ENCODE measurements around the gene PRKCH.

The PRKCH gene

GRCh38 chr14:61593330-61593729, 272.0 kb downstream of the PRKCH start:
- ChIA-PET CTCF (interaction anchor here (0.6 kb wide), 1 partner anchor 132 kb away, joined by 3 read pairs; no protein-coding TSS in a partner anchor), POLR2A (no interaction called here)
- no peak overlapping the region for H3K4me3 ChIP-seq (ENCODE audit: low read depth, low read length)
- H3K27ac ChIP-seq (ENCODE audit: extremely low read depth, low read depth, low read length), result no peak overlapping the region
- TF ChIP-seq TCF7L2 (IDR thresholded peaks at IDR 0.05; ENCODE audit: borderline replicate concordance, low read depth, low read length) (no peak), TRIM28 (IDR thresholded peaks at IDR 0.05; ENCODE audit: borderline replicate concordance, low read length) (peak; percentile 50; the same call in 1 of the 2 replicates)
- H3K36me3 ChIP-seq (ENCODE audit: control insufficient read depth in 2 of 2, insufficient read depth in 1 of 2, low read length in 2 of 2), result no peaks in the 10 kb centered on the region; a peak in 1 of 3 replicates
- peaks cover 2% of the 10 kb centered on the region for H3K4me1 ChIP-seq (ENCODE audit: control insufficient read depth, insufficient read depth, low read length)
- H3K9me3 ChIP-seq (ENCODE audit: control insufficient read depth, insufficient read depth, low read depth, low read length), result no peaks in the 10 kb centered on the region

DNA sequence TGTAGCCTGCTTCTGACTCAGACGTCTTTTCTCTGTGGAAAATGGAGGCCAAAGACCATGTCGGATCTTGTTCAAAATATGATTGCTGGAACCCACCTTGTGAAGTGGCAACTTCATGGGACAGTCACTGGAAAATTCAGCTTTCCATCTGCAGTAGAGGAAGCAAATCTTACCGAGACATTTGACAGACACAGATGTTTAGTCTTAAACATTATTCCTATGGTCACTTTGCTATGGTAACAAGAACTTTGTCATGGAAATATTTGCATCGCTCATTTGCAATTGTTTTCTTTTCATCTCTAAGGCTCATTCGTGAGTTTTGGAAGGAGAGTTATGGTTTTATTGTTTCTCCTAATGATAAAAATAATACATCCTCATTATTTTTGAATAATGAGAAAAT, 275.6 kb downstream of the PRKCH start:
- ChIA-PET POLR2A (interaction anchor here (1.0 to 1.6 kb wide), 2 partner anchors 9 to 98 kb away, joined by 3 read pairs; partner anchors contain the start of gene HIF1A), CTCF (interaction anchor here (0.7 kb wide), 1 partner anchor 127 kb away, joined by 3 read pairs; no protein-coding TSS in a partner anchor)
- no peaks in the 10 kb centered on the region for H3K9me3 ChIP-seq (ENCODE audit: control insufficient read depth, insufficient read depth, low read depth, low read length)
- no peak overlapping the region for H3K27ac ChIP-seq (ENCODE audit: extremely low read depth, low read depth, low read length)
- H3K36me3 ChIP-seq (ENCODE audit: control insufficient read depth in 2 of 2, insufficient read depth in 1 of 2, low read length in 2 of 2), result no peaks in the 10 kb centered on the region; a peak in 1 of 3 replicates
- peaks cover 6% of the 10 kb centered on the region for H3K4me1 ChIP-seq (ENCODE audit: control insufficient read depth, insufficient read depth, low read length)
- H3K4me3 ChIP-seq (ENCODE audit: low read depth, low read length), result no peak overlapping the region
- TF ChIP-seq, protein P1, sequence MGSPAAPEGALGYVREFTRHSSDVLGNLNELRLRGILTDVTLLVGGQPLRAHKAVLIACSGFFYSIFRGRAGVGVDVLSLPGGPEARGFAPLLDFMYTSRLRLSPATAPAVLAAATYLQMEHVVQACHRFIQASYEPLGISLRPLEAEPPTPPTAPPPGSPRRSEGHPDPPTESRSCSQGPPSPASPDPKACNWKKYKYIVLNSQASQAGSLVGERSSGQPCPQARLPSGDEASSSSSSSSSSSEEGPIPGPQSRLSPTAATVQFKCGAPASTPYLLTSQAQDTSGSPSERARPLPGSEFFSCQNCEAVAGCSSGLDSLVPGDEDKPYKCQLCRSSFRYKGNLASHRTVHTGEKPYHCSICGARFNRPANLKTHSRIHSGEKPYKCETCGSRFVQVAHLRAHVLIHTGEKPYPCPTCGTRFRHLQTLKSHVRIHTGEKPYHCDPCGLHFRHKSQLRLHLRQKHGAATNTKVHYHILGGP (tag by site-specific recombination; IDR thresholded peaks at IDR 0.05), result no peak
- TF ChIP-seq ZNF24 (tag by site-specific recombination; IDR thresholded peaks at IDR 0.05) (no peak), ZSCAN5A (tag by site-specific recombination; IDR thresholded peaks at IDR 0.05) (no peak), ZNF510 (tag by site-specific recombination; IDR thresholded peaks at IDR 0.05; ENCODE audit: insufficient replicate concordance) (no peak), ZNF624 (tag by site-specific recombination; IDR thresholded peaks at IDR 0.05) (no peak), ZNF626 (tag by site-specific recombination; IDR thresholded peaks at IDR 0.05) (no peak), YY1 (tag by site-specific recombination; IDR thresholded peaks at IDR 0.05) (no peak), WT1 (tag by site-specific recombination; IDR thresholded peaks at IDR 0.05) (no peak), ZNF664 (tag by site-specific recombination; IDR thresholded peaks at IDR 0.05) (no peak), OSR2 (tag by site-specific recombination; IDR thresholded peaks at IDR 0.05) (no peak)

DNA sequence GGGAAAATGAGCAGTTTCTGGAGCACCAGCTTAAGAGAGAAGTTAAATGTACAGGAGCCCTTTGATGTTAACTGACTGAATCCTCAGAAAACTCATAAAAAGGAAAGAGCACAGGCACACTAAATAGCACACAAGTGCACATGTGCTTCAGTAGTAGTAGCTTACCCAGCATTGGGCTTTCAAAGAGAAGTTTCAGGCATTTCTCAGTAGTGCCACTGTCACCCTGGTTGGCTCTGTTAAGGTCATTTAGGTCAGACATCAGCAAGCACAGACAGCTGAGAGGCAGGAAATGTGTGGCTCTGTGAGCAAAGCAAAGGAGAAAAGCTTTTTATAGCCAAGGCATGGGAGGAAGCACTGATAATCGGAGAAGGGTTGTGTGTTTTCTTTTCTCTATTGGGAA, 277.6 kb downstream of the PRKCH start:
- H3K4me1 ChIP-seq (ENCODE audit: control insufficient read depth, insufficient read depth, low read length), result peaks cover 17% of the 10 kb centered on the region
- no peak overlapping the region for H3K27ac ChIP-seq (ENCODE audit: extremely low read depth, low read depth, low read length)
- H3K9me3 ChIP-seq (ENCODE audit: control insufficient read depth, insufficient read depth, low read depth, low read length), result no peaks in the 10 kb centered on the region
- ChIA-PET CTCF (interaction anchor here (0.7 kb wide), 1 partner anchor 10 kb away, joined by 3 read pairs; no protein-coding TSS in a partner anchor), POLR2A (interaction anchor here (1.2 kb wide), 1 partner anchor 12 kb away, joined by 3 read pairs; no protein-coding TSS in a partner anchor)
- no peaks in the 10 kb centered on the region; a peak in 1 of 3 replicates for H3K36me3 ChIP-seq (ENCODE audit: control insufficient read depth in 2 of 2, insufficient read depth in 1 of 2, low read length in 2 of 2)
- no peak overlapping the region for H3K4me3 ChIP-seq (ENCODE audit: low read depth, low read length)
- TF ChIP-seq ZNF114 (tag by site-specific recombination; IDR thresholded peaks at IDR 0.05) (no peak), ZNF274 (IDR thresholded peaks at IDR 0.05; ENCODE audit: low read length) (no peak), ZNF274 (tag by site-specific recombination; IDR thresholded peaks at IDR 0.05; ENCODE audit: borderline replicate concordance) (no peak), TRIM28 (IDR thresholded peaks at IDR 0.05; ENCODE audit: borderline replicate concordance, low read length) (0 out of 2 replicates have a peak, but pooled peaks have one; percentile 29), ZNF510 (tag by site-specific recombination; IDR thresholded peaks at IDR 0.05; ENCODE audit: insufficient replicate concordance) (no peak), ZNF629 (tag by site-specific recombination; IDR thresholded peaks at IDR 0.05) (no peak), ZBTB7A (tag by site-specific recombination; IDR thresholded peaks at IDR 0.05; ENCODE audit: low read depth) (no peak), ZNF214 (tag by site-specific recombination; IDR thresholded peaks at IDR 0.05; ENCODE audit: borderline replicate concordance) (no peak), ZNF146 (tag by site-specific recombination; IDR thresholded peaks at IDR 0.05) (no peak), MEIS1 (CRISPR knock-in tag; IDR thresholded peaks at IDR 0.05; ENCODE audit: borderline replicate concordance) (no peak), ZBTB1 (tag by site-specific recombination; IDR thresholded peaks at IDR 0.05) (no peak), ZNF48 (tag by site-specific recombination; IDR thresholded peaks at IDR 0.05) (no peak), ZNF16 (tag by site-specific recombination; IDR thresholded peaks at IDR 0.05; ENCODE audit: low read depth) (no peak), ZBTB8A (tag by site-specific recombination; IDR thresholded peaks at IDR 0.05) (no peak)
- TF ChIP-seq, protein P2, sequence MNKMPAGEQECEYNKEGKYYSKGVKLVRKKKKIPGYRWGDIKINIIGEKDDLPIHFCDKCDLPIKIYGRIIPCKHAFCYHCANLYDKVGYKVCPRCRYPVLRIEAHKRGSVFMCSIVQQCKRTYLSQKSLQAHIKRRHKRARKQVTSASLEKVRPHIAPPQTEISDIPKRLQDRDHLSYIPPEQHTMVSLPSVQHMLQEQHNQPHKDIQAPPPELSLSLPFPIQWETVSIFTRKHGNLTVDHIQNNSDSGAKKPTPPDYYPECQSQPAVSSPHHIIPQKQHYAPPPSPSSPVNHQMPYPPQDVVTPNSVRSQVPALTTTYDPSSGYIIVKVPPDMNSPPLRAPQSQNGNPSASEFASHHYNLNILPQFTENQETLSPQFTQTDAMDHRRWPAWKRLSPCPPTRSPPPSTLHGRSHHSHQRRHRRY (tag by site-specific recombination; IDR thresholded peaks at IDR 0.05), result no peak
- TF ChIP-seq, protein P3, sequence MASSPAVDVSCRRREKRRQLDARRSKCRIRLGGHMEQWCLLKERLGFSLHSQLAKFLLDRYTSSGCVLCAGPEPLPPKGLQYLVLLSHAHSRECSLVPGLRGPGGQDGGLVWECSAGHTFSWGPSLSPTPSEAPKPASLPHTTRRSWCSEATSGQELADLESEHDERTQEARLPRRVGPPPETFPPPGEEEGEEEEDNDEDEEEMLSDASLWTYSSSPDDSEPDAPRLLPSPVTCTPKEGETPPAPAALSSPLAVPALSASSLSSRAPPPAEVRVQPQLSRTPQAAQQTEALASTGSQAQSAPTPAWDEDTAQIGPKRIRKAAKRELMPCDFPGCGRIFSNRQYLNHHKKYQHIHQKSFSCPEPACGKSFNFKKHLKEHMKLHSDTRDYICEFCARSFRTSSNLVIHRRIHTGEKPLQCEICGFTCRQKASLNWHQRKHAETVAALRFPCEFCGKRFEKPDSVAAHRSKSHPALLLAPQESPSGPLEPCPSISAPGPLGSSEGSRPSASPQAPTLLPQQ (tag by site-specific recombination; IDR thresholded peaks at IDR 0.05), result no peak
